A549 (cell line): Measurements from ENCODE around the gene SPARC. TPM values are rescaled to one million over a fixed set of nuclear protein-coding genes. Genes with fewer than 3 reads are reported as not detected.

ENCODE experiments used
- ATAC-seq, 2 experiments: fragments of 200-7000 bp in 1 of 2; fragments of >200 bp in 1 of 2; cut with Nextera tagmentation in 1 of 2; cut with Tn5 transposase in 1 of 2; 3 replicates each; pipeline versions ENCODE4 v1.8.0 to v1.9.1; 2018 to 2020; ENCODE audit warnings: mild to moderate bottlenecking in 1 of 2, moderate library complexity in 1 of 2
- CTCF ChIA-PET: fragments of 300-600 bp; sonication (Branson Sonifier 250); formaldehyde crosslinking; extraction: SDS; loops from one replicate; lab custom pipeline; 2021; ENCODE audit warnings: antibody characterized with exemption, inconsistent platforms; lab: Yijun Ruan, JAX
- POLR2A ChIA-PET: fragments of 350-600 bp; formaldehyde crosslinking; extraction: SDS; loops from one replicate; lab custom pipeline; 2021; ENCODE audit warnings: antibody characterized with exemption, inconsistent platforms; lab: Yijun Ruan, JAX
- DNase-seq, 2 experiments: peaks; one replicate each; pipeline versions ENCODE4 v3.0.0 to v3.0.0-alpha.2; 2011 to 2016; ENCODE audit warnings: low read depth in 1 of 2, low spot score in 1 of 2
- FAIRE-seq: peaks from 2 replicates; lab custom pipeline; 2011; peaks lifted over from hg19 to GRCh38; lab: Jason Lieb, UNC
- H3K27ac ChIP-seq, 2 experiments: fragments of >200 bp; sonication (Bioruptor Twin); formaldehyde crosslinking; 3 replicates each; pipeline ENCODE4 v1.5.1; 2016 to 2017
- H3K4me1 ChIP-seq: fragments of >200 bp; sonication (Bioruptor Twin); formaldehyde crosslinking; 3 replicates; pipeline ENCODE4 v1.6.1; 2016
- H3K4me2 ChIP-seq: fragments of >200 bp; sonication (Bioruptor Twin); formaldehyde crosslinking; 3 replicates; pipeline ENCODE4 v1.6.1; 2016
- H3K4me3 ChIP-seq: fragments of >200 bp; sonication (Bioruptor Twin); formaldehyde crosslinking; 3 replicates; pipeline ENCODE4 v1.5.1; 2016
- H3K9me3 ChIP-seq: fragments of >200 bp; sonication (Bioruptor Twin); formaldehyde crosslinking; 3 replicates; pipeline ENCODE4 v1.6.1; 2016
- BHLHE40 ChIP-seq: IDR thresholded peaks from 2 replicates; pipeline ENCODE4 v1.6.1; 2012; ENCODE audit warnings: low read depth, low read length, inconsistent platforms
- CBX8 ChIP-seq: fragments of 200-600 bp; sonication (generic); IDR thresholded peaks from 2 replicates; pipeline ENCODE4 v1.6.1; 2016
- EP300 ChIP-seq, 2 experiments: fragments of >200 bp; sonication (Bioruptor Twin); formaldehyde crosslinking; IDR thresholded peaks; 2 replicates in 1 of 2; 3 replicates in 1 of 2; pipeline ENCODE4 v1.6.1; 2016 to 2017
- FOSB ChIP-seq: fragments of 250-450 bp; sonication (Bioruptor Pico); IDR thresholded peaks from 2 replicates; pipeline ENCODE4 v1.5.0; 2020; ENCODE audit warnings: mild to moderate bottlenecking, moderate library complexity
- JUN ChIP-seq, 2 experiments: fragments of >200 bp; sonication (Bioruptor Twin); formaldehyde crosslinking; IDR thresholded peaks; 2 replicates in 1 of 2; 3 replicates in 1 of 2; pipeline ENCODE4 v1.6.1; 2016 to 2017
- KDM5A ChIP-seq: fragments of 200-600 bp; sonication (generic); IDR thresholded peaks from 2 replicates; pipeline ENCODE4 v1.6.1; 2016; ENCODE audit warnings: antibody characterized with exemption, mild to moderate bottlenecking
- PHF8 ChIP-seq: fragments of 200-600 bp; sonication (generic); IDR thresholded peaks from 2 replicates; pipeline ENCODE4 v1.6.1; 2016; ENCODE audit warnings: low read depth, mild to moderate bottlenecking, antibody characterized with exemption, moderate library complexity, borderline replicate concordance
- RAD21 ChIP-seq, 2 experiments: fragments of >200 bp in 1 of 2; sonication (Bioruptor Twin) in 1 of 2; formaldehyde crosslinking in 1 of 2; IDR thresholded peaks in 1 of 2; conservative IDR thresholded peaks in 1 of 2; 2 replicates in 1 of 2; 3 replicates in 1 of 2; pipeline ENCODE4 v1.6.1; 2012 to 2018; ENCODE audit warnings: inconsistent platforms in 1 of 2
- RARB ChIP-seq: fragments of 250-450 bp; sonication (Bioruptor Pico); IDR thresholded peaks from 2 replicates; pipeline ENCODE4 v1.8.0; 2021; ENCODE audit warnings: mild to moderate bottlenecking, moderate library complexity
- RFX5 ChIP-seq: fragments of 450-650 bp; IDR thresholded peaks from 2 replicates; pipeline ENCODE4 v1.7.1; 2014; ENCODE audit warnings: antibody characterized with exemption, mild to moderate bottlenecking, moderate library complexity
- ZNF302 ChIP-seq: fragments of 250-450 bp; sonication (Bioruptor Pico); IDR thresholded peaks from 2 replicates; pipeline ENCODE4 v1.9.0; 2021; ENCODE audit warnings: inconsistent platforms, mild to moderate bottlenecking, moderate library complexity
- ZSCAN20 ChIP-seq: fragments of 250-450 bp; sonication (Bioruptor Pico); IDR thresholded peaks from 2 replicates; pipeline ENCODE4 v1.8.0; 2022; ENCODE audit warnings: mild to moderate bottlenecking, moderate library complexity
- WGBS: methylation state at CpG from one replicate; pipeline ENCODE4 v1.1.6; 2017; ENCODE audit errors: missing lambda C conversion rate; 5-methylcytosine and 5-hydroxymethylcytosine counted together
- polyA plus RNA-seq, 4 experiments: library from polyadenylated mRNA; depleted of rRNA in 3 of 4; stranded (reverse); fragments of >200 nt; fragmentation: RNase III in 1 of 4; extraction: RNeasy Plus Mini Kit Qiagen cat#74134 plus additional on column Dnase treatment in 1 of 4; gene quantifications; 2 replicates in 3 of 4; 3 replicates in 1 of 4; pipeline ENCODE4 v1.2.3, GENCODE V29; 2011 to 2017
- TF ChIP-seq, protein P1 (sequence below): IDR thresholded peaks from 2 replicates; pipeline ENCODE4 v1.6.1; 2012
- TF ChIP-seq, protein P2 (sequence below): IDR thresholded peaks from 2 replicates; pipeline ENCODE4 v1.6.1; 2012
- TF ChIP-seq, protein P3 (sequence below): fragments of >200 bp; sonication (Bioruptor Twin); formaldehyde crosslinking; IDR thresholded peaks from 3 replicates; pipeline ENCODE4 v1.5.1; 2016
- TF ChIP-seq, protein P4 (sequence below): fragments of >200 bp; sonication (Bioruptor Twin); formaldehyde crosslinking; IDR thresholded peaks from 3 replicates; pipeline ENCODE4 v1.6.1; 2016
- TF ChIP-seq, protein P5 (sequence below): fragments of 250-450 bp; sonication (Bioruptor Pico); IDR thresholded peaks from 2 replicates; pipeline ENCODE4 v1.5.0; 2021; ENCODE audit warnings: mild to moderate bottlenecking, moderate library complexity, borderline replicate concordance

Gene SPARC
- polyA plus RNA-seq, 2 of the 4 experiments (the other 2 are of a cell fraction) = 33.8 to 45.7 TPM

DNA sequence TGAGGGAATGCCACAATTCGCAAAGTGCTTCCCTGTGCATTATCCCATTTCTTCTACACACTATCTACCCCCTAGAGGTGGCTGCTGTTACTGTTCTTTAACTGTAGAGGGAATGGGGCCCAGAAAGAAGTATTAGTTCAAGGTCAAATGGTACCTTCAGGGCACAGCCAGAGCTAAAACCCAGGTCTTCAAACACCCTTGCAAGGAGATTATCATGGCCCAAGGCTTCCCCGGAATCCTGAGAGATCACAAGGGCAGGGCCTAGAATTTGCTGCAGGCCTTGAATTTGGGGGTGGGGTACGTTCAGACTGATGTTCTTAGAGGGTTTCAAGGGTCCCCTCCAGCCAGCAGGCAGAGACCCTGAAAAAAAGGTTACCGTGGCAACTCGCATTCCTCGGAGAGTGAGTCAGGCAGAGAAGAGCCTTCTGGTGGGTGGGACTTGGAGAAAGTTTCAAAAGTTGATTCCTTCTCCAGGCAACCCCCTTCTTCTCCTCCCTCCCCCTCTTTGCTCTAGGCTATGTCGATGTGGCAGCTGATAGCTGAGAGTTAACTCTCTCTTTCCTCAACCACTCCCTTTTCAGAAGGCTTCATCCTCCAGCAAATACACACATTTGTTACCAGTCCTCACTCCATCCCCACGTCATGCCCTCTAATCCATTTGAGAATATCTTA, 1.9 kb downstream of the SPARC start (continued):
- TF ChIP-seq ZSCAN20 (no peak), JUN (IDR thresholded peaks at IDR 0.05) (peak in 1 of 2 experiments; percentile 42; a peak in 1 of 5 replicates)

DNA sequence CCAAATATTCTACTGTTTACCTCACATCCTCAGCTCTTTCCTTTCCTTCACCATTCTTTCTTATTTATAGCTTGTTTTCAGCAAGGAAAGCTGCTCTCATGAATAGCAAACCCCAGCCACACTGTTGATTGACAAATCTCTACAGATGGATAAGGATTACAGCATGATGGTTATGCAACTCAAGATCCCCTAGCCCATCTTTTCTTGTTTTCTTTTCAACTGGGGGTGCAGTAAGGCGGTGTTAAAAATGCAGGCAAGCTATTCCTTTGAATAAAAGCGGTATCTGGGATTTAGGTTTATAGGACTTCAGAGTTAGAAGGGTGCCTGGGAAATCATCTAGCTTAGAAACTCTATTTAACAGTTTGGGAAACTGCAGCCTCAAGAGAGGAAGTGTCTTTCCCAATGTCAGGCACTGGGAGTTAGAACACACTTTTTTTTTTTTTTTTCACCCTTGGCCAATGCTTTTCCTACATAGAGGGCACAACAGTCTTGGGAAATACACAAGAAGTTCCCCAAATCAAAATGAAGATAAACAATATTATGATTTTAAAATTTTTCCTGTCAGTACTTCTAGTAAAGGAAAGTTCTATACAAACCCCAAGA, 2.6 kb downstream of the SPARC start:
- 78% methylated on average over 2 of the region's 2 CpGs for WGBS
- no peak for DNase-seq
- H3K27ac ChIP-seq = peak overlapping the region; percentile 70 to 86
- no peak for ATAC-seq
- no peak for TF ChIP-seq CBX8
- TF ChIP-seq BHLHE40 = no peak
- POLR2A ChIA-PET = interaction anchor here (0.8 to 1.5 kb wide), 2 partner anchors 15 to 24 kb away, joined by 3 to 5 read pairs; no protein-coding TSS in a partner anchor
- H3K4me2 ChIP-seq = peak overlapping the region; percentile 79
- no peaks in the 10 kb centered on the region for H3K9me3 ChIP-seq
- CTCF ChIA-PET = interaction anchor here (0.9 to 5.3 kb wide), 13 partner anchors 10 to 237 kb away, joined by 3 to 26 read pairs (median 4); partner anchors contain the start of gene SLC36A1
- H3K4me1 ChIP-seq = peaks cover 39% of the 10 kb centered on the region
- H3K4me3 ChIP-seq = no peak overlapping the region
- FAIRE-seq = no peak

DNA sequence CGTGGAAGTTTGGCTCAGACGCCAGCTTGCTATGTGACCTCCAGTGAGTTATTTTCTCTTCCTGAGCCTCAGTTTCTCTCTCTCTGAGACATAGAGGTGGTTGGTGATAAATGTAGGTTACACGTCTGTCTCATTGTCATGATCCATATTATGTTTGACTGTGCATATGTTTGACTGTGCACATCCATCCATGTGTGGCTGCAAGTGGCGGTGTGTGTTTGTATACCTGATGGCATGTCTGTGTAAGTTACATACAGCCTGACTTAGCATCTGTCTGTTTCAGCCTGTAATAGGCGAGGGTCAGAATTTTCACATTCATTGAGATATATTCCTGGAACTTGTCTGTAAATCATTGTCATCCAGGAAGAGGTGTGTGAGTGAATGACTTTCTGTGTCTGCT, 3.3 kb downstream of the SPARC start:
- peak overlapping the region; percentile 79; the same call in 2 of the 3 replicates for H3K4me2 ChIP-seq
- DNase-seq (no peak), FAIRE-seq (no peak), ATAC-seq (no peak)
- H3K27ac ChIP-seq = peak overlapping the region; percentile 70 to 86; a peak in 4 of 6 replicates
- POLR2A ChIA-PET = no interaction called here
- WGBS = 95% methylated on average over 5 of the region's 5 CpGs
- TF ChIP-seq EP300 (IDR thresholded peaks at IDR 0.05) (no peak), RFX5 (no peak)
- TF ChIP-seq, protein P1, sequence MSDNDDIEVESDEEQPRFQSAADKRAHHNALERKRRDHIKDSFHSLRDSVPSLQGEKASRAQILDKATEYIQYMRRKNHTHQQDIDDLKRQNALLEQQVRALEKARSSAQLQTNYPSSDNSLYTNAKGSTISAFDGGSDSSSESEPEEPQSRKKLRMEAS = no peak
- CTCF ChIA-PET = interaction anchor here (0.6 to 5.3 kb wide), 12 partner anchors 11 to 243 kb away, joined by 3 to 26 read pairs (median 4); partner anchors contain the start of gene SLC36A1
- H3K4me1 ChIP-seq = peaks cover 39% of the 10 kb centered on the region
- no peak overlapping the region for H3K4me3 ChIP-seq
- H3K9me3 ChIP-seq = no peaks in the 10 kb centered on the region

DNA sequence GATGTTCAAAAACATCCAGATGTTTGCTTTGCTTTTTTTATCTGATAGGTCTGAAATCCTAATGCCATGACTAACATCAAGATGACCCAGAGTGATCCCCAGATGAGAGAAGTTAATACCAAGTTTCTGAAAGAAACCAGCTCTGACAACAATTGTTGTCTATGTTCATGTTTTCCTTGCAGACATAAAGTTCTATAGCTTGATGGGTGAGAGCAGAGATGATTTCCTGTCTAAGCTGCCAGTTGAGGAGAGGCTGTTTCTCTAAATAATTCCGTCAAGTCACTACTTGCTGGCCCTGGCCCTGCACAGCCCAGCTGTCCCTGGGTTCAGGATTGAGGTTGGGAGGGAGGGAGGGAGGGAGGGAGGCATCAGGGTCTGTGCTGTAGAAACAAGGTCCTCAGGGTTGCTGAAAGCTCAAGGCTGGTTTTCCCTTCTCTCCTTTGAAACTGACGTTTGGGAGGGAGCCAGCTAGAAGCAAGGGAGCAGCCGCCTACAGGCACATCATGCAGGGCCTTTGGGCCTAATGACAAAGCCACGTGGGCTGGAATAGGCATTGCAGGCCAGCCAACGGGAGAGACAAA, 3.9 kb downstream of the SPARC start:
- no peak for FAIRE-seq
- Histone ChIP-seq H3K4me1 (peaks cover 39% of the 10 kb centered on the region), H3K27ac (peak overlapping the region in 1 of 2 experiments; percentile 86; a peak in 3 of 6 replicates), H3K9me3 (no peaks in the 10 kb centered on the region), H3K4me2 (no peak overlapping the region), H3K4me3 (no peak overlapping the region)
- TF ChIP-seq FOSB (CRISPR knock-in tag) = no peak
- TF ChIP-seq, protein P2, sequence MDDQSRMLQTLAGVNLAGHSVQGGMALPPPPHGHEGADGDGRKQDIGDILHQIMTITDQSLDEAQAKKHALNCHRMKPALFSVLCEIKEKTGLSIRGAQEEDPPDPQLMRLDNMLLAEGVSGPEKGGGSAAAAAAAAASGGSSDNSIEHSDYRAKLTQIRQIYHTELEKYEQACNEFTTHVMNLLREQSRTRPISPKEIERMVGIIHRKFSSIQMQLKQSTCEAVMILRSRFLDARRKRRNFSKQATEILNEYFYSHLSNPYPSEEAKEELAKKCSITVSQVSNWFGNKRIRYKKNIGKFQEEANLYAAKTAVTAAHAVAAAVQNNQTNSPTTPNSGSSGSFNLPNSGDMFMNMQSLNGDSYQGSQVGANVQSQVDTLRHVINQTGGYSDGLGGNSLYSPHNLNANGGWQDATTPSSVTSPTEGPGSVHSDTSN = no peak
- no peak for TF ChIP-seq ZNF302
- TF ChIP-seq, protein P3, sequence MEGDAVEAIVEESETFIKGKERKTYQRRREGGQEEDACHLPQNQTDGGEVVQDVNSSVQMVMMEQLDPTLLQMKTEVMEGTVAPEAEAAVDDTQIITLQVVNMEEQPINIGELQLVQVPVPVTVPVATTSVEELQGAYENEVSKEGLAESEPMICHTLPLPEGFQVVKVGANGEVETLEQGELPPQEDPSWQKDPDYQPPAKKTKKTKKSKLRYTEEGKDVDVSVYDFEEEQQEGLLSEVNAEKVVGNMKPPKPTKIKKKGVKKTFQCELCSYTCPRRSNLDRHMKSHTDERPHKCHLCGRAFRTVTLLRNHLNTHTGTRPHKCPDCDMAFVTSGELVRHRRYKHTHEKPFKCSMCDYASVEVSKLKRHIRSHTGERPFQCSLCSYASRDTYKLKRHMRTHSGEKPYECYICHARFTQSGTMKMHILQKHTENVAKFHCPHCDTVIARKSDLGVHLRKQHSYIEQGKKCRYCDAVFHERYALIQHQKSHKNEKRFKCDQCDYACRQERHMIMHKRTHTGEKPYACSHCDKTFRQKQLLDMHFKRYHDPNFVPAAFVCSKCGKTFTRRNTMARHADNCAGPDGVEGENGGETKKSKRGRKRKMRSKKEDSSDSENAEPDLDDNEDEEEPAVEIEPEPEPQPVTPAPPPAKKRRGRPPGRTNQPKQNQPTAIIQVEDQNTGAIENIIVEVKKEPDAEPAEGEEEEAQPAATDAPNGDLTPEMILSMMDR = no peak
- TF ChIP-seq PHF8 = no peak
- TF ChIP-seq, protein P4, sequence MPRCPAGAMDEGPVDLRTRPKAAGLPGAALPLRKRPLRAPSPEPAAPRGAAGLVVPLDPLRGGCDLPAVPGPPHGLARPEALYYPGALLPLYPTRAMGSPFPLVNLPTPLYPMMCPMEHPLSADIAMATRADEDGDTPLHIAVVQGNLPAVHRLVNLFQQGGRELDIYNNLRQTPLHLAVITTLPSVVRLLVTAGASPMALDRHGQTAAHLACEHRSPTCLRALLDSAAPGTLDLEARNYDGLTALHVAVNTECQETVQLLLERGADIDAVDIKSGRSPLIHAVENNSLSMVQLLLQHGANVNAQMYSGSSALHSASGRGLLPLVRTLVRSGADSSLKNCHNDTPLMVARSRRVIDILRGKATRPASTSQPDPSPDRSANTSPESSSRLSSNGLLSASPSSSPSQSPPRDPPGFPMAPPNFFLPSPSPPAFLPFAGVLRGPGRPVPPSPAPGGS = no peak
- TF ChIP-seq, protein P5, sequence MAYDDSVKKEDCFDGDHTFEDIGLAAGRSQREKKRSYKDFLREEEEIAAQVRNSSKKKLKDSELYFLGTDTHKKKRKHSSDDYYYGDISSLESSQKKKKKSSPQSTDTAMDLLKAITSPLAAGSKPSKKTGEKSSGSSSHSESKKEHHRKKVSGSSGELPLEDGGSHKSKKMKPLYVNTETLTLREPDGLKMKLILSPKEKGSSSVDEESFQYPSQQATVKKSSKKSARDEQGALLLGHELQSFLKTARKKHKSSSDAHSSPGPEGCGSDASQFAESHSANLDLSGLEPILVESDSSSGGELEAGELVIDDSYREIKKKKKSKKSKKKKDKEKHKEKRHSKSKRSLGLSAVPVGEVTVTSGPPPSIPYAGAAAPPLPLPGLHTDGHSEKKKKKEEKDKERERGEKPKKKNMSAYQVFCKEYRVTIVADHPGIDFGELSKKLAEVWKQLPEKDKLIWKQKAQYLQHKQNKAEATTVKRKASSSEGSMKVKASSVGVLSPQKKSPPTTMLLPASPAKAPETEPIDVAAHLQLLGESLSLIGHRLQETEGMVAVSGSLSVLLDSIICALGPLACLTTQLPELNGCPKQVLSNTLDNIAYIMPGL (CRISPR knock-in tag) = no peak
- no peak for TF ChIP-seq KDM5A
- TF ChIP-seq RAD21 (conservative IDR thresholded peaks at IDR 0.05 in 1 of 2, IDR thresholded peaks at IDR 0.05 in 1 of 2) = no peak
- no peak for TF ChIP-seq RARB (CRISPR knock-in tag)
- POLR2A ChIA-PET = no interaction called here
- ATAC-seq = no peak
- DNase-seq = no peak
- 77% methylated on average over 5 of the region's 5 CpGs for WGBS
- CTCF ChIA-PET = interaction anchor here (0.6 to 5.3 kb wide), 11 partner anchors 11 to 242 kb away, joined by 3 to 26 read pairs (median 3); no protein-coding TSS in a partner anchor
